C4-2B (cell line): ENCODE results near the gene RPS6KA6.

ENCODE experiments used
- ZFX ChIP-seq: fragments of 450-650 bp; IDR thresholded peaks from 2 replicates; pipeline ENCODE4 v1.6.1; 2017
- TF ChIP-seq, protein P1 (sequence below): fragments of 450-650 bp; conservative IDR thresholded peaks from 2 replicates; pipeline ENCODE4 v1.5.1; 2017; ENCODE audit warnings: mild to moderate bottlenecking

GRCh38 chrX:84133023-84133422 is 55.0 kb downstream of the RPS6KA6 start:
- TF ChIP-seq, protein P1, sequence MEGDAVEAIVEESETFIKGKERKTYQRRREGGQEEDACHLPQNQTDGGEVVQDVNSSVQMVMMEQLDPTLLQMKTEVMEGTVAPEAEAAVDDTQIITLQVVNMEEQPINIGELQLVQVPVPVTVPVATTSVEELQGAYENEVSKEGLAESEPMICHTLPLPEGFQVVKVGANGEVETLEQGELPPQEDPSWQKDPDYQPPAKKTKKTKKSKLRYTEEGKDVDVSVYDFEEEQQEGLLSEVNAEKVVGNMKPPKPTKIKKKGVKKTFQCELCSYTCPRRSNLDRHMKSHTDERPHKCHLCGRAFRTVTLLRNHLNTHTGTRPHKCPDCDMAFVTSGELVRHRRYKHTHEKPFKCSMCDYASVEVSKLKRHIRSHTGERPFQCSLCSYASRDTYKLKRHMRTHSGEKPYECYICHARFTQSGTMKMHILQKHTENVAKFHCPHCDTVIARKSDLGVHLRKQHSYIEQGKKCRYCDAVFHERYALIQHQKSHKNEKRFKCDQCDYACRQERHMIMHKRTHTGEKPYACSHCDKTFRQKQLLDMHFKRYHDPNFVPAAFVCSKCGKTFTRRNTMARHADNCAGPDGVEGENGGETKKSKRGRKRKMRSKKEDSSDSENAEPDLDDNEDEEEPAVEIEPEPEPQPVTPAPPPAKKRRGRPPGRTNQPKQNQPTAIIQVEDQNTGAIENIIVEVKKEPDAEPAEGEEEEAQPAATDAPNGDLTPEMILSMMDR: no peak
- TF ChIP-seq ZFX: no peak
